H1 (cell line): ENCODE results near the gene CALCOCO2. TPM values are rescaled to one million over a fixed set of nuclear protein-coding genes. Genes with fewer than 3 reads are reported as not detected.

Source experiments
- BACH1 ChIP-seq: IDR thresholded peaks from 2 replicates; pipeline ENCODE4 v1.6.1; 2012; ENCODE audit warnings: low read length, improper control_type of control experiment
- CHD2 ChIP-seq: IDR thresholded peaks from 2 replicates; pipeline ENCODE4 v1.6.1; 2012; ENCODE audit warnings: low read length, improper control_type of control experiment
- EZH2 ChIP-seq: fragments of 200-600 bp; sonication (generic); IDR thresholded peaks from 2 replicates; pipeline ENCODE4 v1.7.1; 2012; ENCODE audit warnings: low read depth, mild to moderate bottlenecking, moderate library complexity, low read length, inconsistent platforms; ENCODE audit not compliant: severe bottlenecking
- polyA plus RNA-seq, 7 experiments: library from polyadenylated mRNA; depleted of rRNA in 3 of 7; stranded (reverse) in 5 of 7; unstranded in 2 of 7; fragments of >200 nt in 5 of 7; fragments of 200-250 nt in 2 of 7; gene quantifications; 1 replicate in 5 of 7; 2 replicates in 1 of 7; 4 replicates in 1 of 7; pipeline versions ENCODE4 v1.2.1 to v1.2.3, GENCODE V29; 2011 to 2013; ENCODE audit warnings: missing spikeins in 2 of 7, mixed read lengths in 2 of 7
- total RNA-seq: library from RNA; stranded (reverse); fragmentation: NEBNext Ultra II Directional; extraction: Animal tissue kit (Norgen Biotek cat#: 25700); gene quantifications from 2 replicates; pipeline ENCODE4 v1.2.1, GENCODE V29; 2021

The CALCOCO2 gene
- total and polyA plus RNA-seq, 2 of the 8 experiments (the other 6 are each of a cell fraction or from before 2014, with no cell fraction given), result 12.1 to 31.8 TPM

- TF ChIP-seq CHD2 (no peak), EZH2 (no peak), BACH1 (no peak)
Measured at GRCh38 chr17:48904428-48904827, 73.6 kb downstream of the CALCOCO2 start (continued).
